Measurements from ENCODE around the gene SLC22A4. TPM values are rescaled to one million over a fixed set of nuclear protein-coding genes. Genes with fewer than 3 reads are reported as not detected.

Gene SLC22A4
- polyA plus RNA-seq, 2 of the 4 experiments (the other 2 are of a cell fraction): 3.2 to 4.6 TPM

DNA sequence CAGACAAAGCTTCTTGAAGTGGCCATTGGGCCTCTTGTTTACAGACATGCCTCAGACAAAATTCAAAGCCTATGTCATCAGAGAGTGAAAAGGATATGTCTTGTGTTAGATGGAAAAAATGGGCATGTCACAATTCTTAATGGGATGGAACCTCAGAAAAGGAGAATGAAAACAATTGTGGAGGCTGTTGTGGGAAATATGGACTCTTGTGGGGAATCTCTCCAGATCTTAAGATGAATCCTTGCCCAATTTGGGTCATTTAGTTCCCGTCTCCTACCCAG lies 94.8 kb downstream of the SLC22A4 start:
- Histone ChIP-seq H3K27ac (peak overlapping the region; percentile 92 to 94), H3K4me2 (peak overlapping the region; percentile 79), H3K4me1 (peaks cover 66% of the 10 kb centered on the region), H3K9me3 (no peaks in the 10 kb centered on the region), H3K4me3 (no peak overlapping the region)
- 94% methylated on average over 1 of the region's 1 CpG for WGBS (ENCODE audit: missing lambda C conversion rate)
- FAIRE-seq (no peak), ATAC-seq (no peak), DNase-seq (ENCODE audit: low read depth in 1 of 2, low spot score in 1 of 2) (no peak)
- TF ChIP-seq HOXA7 (CRISPR knock-in tag; IDR thresholded peaks at IDR 0.05) (no peak), CHD2 (IDR thresholded peaks at IDR 0.05; ENCODE audit: low read length, partially characterized antibody) (no peak), EHMT2 (IDR thresholded peaks at IDR 0.05; ENCODE audit: low read depth) (no peak), CHD4 (IDR thresholded peaks at IDR 0.05; ENCODE audit: borderline replicate concordance) (no peak), CTCF (IDR thresholded peaks at IDR 0.05) (no peak)
- ChIA-PET CTCF (interaction anchor here (0.8 to 11.6 kb wide), 12 partner anchors 9 to 137 kb away, joined by 3 to 217 read pairs (median 6); partner anchors contain the start of genes SLC22A4 and SLC22A5), POLR2A (interaction anchor here (1.4 to 4.5 kb wide), 5 partner anchors 22 to 108 kb away, joined by 3 to 49 read pairs (median 6); partner anchors contain the start of genes IRF1 and SLC22A4)

DNA sequence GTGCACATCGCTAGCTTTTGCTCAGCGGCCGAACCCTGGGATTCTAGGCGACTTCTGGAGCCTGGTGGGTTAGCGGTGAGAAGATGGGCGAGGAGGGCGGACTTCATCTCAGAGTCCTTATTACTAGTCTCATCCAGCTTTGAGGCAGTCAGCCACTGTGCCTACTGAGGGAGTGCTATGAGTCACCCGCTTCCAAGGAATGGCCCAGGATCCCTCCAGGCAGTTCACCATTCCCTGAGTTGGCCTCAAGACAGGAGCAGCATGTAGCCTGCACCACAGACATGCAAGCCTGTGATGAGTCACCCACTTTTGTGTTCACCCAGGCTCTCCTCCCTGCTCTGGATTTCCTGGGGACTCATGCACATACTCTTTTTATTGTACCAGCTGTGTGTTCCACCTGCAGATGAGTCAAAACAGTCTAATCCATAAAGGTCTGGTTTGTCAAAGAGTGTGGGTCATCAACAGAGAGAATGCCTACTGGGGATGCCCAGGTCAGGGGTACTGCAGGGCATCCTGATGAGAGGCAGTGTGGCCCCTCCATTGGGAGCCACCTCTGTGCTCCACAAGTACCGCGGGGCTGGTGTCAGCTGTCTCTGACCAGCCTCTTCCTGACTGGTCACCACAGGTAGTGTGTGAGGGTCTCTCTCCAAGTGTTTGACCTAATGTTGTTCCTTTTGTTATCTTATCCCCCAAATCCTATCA lies 95.5 kb downstream of the SLC22A4 start:
- DNase-seq (ENCODE audit: low read depth in 1 of 2, low spot score in 1 of 2): peak; percentile 93 to 96
- FAIRE-seq: peak; percentile 74
- CTCF ChIA-PET: interaction anchor here (0.8 to 11.6 kb wide), 10 partner anchors 11 to 118 kb away, joined by 3 to 217 read pairs (median 6); partner anchors contain the start of genes IRF1 and SLC22A4
- TF ChIP-seq, protein P1, sequence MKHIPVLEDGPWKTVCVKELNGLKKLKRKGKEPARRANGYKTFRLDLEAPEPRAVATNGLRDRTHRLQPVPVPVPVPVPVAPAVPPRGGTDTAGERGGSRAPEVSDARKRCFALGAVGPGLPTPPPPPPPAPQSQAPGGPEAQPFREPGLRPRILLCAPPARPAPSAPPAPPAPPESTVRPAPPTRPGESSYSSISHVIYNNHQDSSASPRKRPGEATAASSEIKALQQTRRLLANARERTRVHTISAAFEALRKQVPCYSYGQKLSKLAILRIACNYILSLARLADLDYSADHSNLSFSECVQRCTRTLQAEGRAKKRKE (CRISPR knock-in tag; IDR thresholded peaks at IDR 0.05; ENCODE audit: low read depth): no peak
- TF ChIP-seq SREBF2 (IDR thresholded peaks at IDR 0.05) (no peak), RAD21 (conservative IDR thresholded peaks at IDR 0.05 in 1 of 2, IDR thresholded peaks at IDR 0.05 in 1 of 2) (0 out of 5 replicates have a peak, but pooled peaks of 1 of the 2 experiments have one; percentile 11), MAFK (IDR thresholded peaks at IDR 0.05; ENCODE audit: partially characterized antibody) (peak; percentile 2), NPAS2 (CRISPR knock-in tag; IDR thresholded peaks at IDR 0.05; ENCODE audit: borderline replicate concordance) (no peak), EHMT2 (IDR thresholded peaks at IDR 0.05; ENCODE audit: low read depth) (no peak), FOXS1 (CRISPR knock-in tag; IDR thresholded peaks at IDR 0.05) (no peak), REST (IDR thresholded peaks at IDR 0.05) (no peak), RNF2 (IDR thresholded peaks at IDR 0.05; ENCODE audit: borderline replicate concordance, low read depth) (no peak), KDM1A (IDR thresholded peaks at IDR 0.05; ENCODE audit: low read depth) (no peak), ZC3H11A (IDR thresholded peaks at IDR 0.05) (no peak), NFE2L2 (conservative IDR thresholded peaks at IDR 0.05; ENCODE audit: low read length) (no peak), HOXB13 (CRISPR knock-in tag; IDR thresholded peaks at IDR 0.05; ENCODE audit: low read depth) (no peak), USF2 (IDR thresholded peaks at IDR 0.05) (no peak), BCL3 (IDR thresholded peaks at IDR 0.05) (no peak), JUNB (IDR thresholded peaks at IDR 0.05) (peak; percentile 87), EP300 (IDR thresholded peaks at IDR 0.05) (peak; percentile 37 to 39; a peak in 2 of 5 replicates), MAX (IDR thresholded peaks at IDR 0.05) (peak; percentile 90), RARB (CRISPR knock-in tag; IDR thresholded peaks at IDR 0.05) (0 out of 2 replicates have a peak, but pooled peaks have one; percentile 44), RCOR1 (IDR thresholded peaks at IDR 0.05; ENCODE audit: low read depth, low read length) (no peak), FOSB (CRISPR knock-in tag; IDR thresholded peaks at IDR 0.05) (0 out of 2 replicates have a peak, but pooled peaks have one; percentile 21), POLR2AphosphoS2 (conservative IDR thresholded peaks at IDR 0.05; ENCODE audit: low read length) (no peak), MYC (IDR thresholded peaks at IDR 0.05; ENCODE audit: borderline replicate concordance, low read length) (no peak)

More for the DNA sequence above, 95.5 kb downstream of the SLC22A4 start:
- peak overlapping the region; percentile 92 to 94 for H3K27ac ChIP-seq
- peaks cover 66% of the 10 kb centered on the region for H3K4me1 ChIP-seq
- peak overlapping the region; percentile 79 for H3K4me2 ChIP-seq
- no peaks in the 10 kb centered on the region for H3K9me3 ChIP-seq
- 58% methylated on average over 10 of the region's 10 CpGs for WGBS (ENCODE audit: missing lambda C conversion rate)
- POLR2A ChIA-PET: interaction anchor here (1.2 to 4.5 kb wide), 6 partner anchors 20 to 107 kb away, joined by 3 to 49 read pairs (median 6); partner anchors contain the start of genes IRF1, SLC22A4 and SLC22A5
- H3K4me3 ChIP-seq: no peak overlapping the region; the same call in 2 of the 3 replicates
- ATAC-seq: peak; percentile 74 to 83

All from A549 (cell line).